Type B pancreatic cell (in vitro differentiated cells): ENCODE data around the gene JAKMIP2. TPM values are rescaled to one million over a fixed set of nuclear protein-coding genes. Genes with fewer than 3 reads are reported as not detected.

Experiments
- DNase-seq: peaks from one replicate; pipeline ENCODE4 v3.0.0; 2021; ENCODE audit warnings: mixed read lengths; ENCODE audit not compliant: unreplicated experiment; ENCODE audit errors: extremely low spot score
- H3K27ac Mint-ChIP-seq: 2 replicates; pipeline ENCODE4 v1.8.0; 2021; ENCODE audit warnings: mild to moderate bottlenecking, mixed read lengths
- H3K27me3 Mint-ChIP-seq: 2 replicates; pipeline ENCODE4 v1.8.0; 2021; ENCODE audit warnings: mixed read lengths
- H3K36me3 Mint-ChIP-seq: 2 replicates; pipeline ENCODE4 v1.8.0; 2021; ENCODE audit warnings: mixed read lengths
- H3K4me1 Mint-ChIP-seq: one replicate; pipeline ENCODE4 v1.8.0; 2021; ENCODE audit warnings: mixed read lengths; ENCODE audit not compliant: unreplicated experiment
- H3K4me3 Mint-ChIP-seq: 2 replicates; pipeline ENCODE4 v1.8.0; 2021; ENCODE audit warnings: mild to moderate bottlenecking, mixed read lengths
- H3K9me3 Mint-ChIP-seq: 2 replicates; pipeline ENCODE4 v1.8.0; 2021; ENCODE audit warnings: mixed read lengths
- CTCF ChIP-seq: fragments of 200-600 bp; sonication (generic); conservative IDR thresholded peaks from 2 replicates; pipeline ENCODE4 v1.5.0; 2021; ENCODE audit warnings: antibody characterized with exemption, mild to moderate bottlenecking
- total RNA-seq: library from RNA; stranded (reverse); gene quantifications from 2 replicates; pipeline ENCODE4 v1.2.1, GENCODE V29; 2021; ENCODE audit warnings: low replicate concordance

The JAKMIP2 gene
- total RNA-seq, 1 donor from 2014 or later, result 13.8 TPM

- H3K27ac Mint-ChIP-seq, result no peak overlapping the region
- no peak for TF ChIP-seq CTCF
Observed at GRCh38 chr5:147713550-147714295, 68.8 kb downstream of the JAKMIP2 start.

DNA sequence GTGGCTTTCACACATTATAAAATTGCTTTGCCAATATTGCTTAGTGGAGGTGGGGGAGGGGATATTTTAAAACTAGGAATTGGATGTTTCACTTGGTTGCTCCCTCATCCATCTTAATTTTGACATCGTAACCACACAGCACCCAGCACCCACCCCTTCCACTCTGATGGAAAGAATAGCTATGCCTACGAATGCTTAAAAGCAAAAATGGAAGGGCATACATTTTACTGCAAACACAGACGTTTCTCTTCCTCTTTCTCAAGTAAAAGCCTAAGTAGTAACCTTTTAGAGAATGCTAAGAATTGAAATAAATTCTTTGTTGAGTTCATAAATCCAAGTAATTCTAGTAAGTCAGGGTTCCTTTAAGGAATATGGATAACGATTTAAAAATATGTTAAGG lies 69.9 kb downstream of the JAKMIP2 start:
- H3K27ac Mint-ChIP-seq, result no peak overlapping the region
- DNase-seq, result no peak
- no peaks in the 10 kb centered on the region for H3K4me1 Mint-ChIP-seq
- H3K36me3 Mint-ChIP-seq, result no peaks in the 10 kb centered on the region
- no peaks in the 10 kb centered on the region for H3K9me3 Mint-ChIP-seq
- H3K4me3 Mint-ChIP-seq, result no peak overlapping the region
- H3K27me3 Mint-ChIP-seq, result no peaks in the 10 kb centered on the region
- no peak for TF ChIP-seq CTCF

More at GRCh38 chr5:147713550-147714295, 68.8 kb downstream of the JAKMIP2 start:
- Mint-ChIP-seq H3K4me3 (no peak overlapping the region), H3K9me3 (no peaks in the 10 kb centered on the region), H3K27me3 (no peaks in the 10 kb centered on the region), H3K4me1 (no peaks in the 10 kb centered on the region), H3K36me3 (no peaks in the 10 kb centered on the region)
- DNase-seq, result no peak

DNA sequence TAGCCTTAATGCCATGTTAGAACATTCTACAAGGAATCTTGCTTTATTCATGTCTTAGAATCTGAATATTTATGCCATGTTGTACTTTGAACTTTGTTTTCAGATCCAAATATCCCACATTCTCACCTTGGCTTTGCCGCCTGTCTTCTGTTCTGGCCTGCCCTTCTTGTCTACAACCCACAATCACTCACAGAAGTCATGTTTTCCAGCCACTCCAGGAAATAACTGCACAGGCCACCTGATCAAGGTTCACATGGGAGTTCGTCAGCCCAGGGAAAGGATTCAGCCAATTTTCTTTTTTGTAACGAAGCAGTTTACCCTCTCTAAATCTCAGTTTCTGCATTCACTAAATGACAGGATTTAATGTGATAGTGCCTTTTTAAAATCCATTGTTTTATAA lies 70.5 kb downstream of the JAKMIP2 start:
- H3K27ac Mint-ChIP-seq, result no peak overlapping the region
- no peaks in the 10 kb centered on the region for H3K27me3 Mint-ChIP-seq
- H3K4me3 Mint-ChIP-seq, result no peak overlapping the region
- H3K4me1 Mint-ChIP-seq, result no peaks in the 10 kb centered on the region
- TF ChIP-seq CTCF, result no peak
- H3K9me3 Mint-ChIP-seq, result no peaks in the 10 kb centered on the region
- no peaks in the 10 kb centered on the region for H3K36me3 Mint-ChIP-seq
- no peak for DNase-seq

DNA sequence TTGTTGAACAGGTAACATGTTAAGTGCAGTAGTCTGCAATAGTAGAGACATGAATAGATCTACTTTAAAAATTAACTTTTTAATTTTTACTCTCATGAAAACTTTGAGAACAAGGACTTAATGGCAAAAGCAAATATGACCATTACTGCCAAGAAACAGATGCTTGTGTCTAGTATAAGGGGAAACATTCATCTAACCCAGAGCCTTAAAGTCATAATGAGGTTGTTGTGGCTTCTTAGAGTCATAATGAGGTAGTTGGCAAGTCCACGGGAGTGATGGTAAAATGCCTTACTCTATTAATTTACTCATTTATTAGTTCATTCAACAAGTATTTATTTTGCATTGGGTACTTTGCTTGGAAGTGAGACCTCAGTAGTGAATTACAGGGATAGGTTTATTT lies 71.5 kb downstream of the JAKMIP2 start:
- no peak overlapping the region for H3K4me3 Mint-ChIP-seq
- no peak for DNase-seq
- no peak overlapping the region for H3K27ac Mint-ChIP-seq
- no peaks in the 10 kb centered on the region for H3K9me3 Mint-ChIP-seq
- no peaks in the 10 kb centered on the region for H3K27me3 Mint-ChIP-seq
- H3K4me1 Mint-ChIP-seq, result no peaks in the 10 kb centered on the region
- no peaks in the 10 kb centered on the region for H3K36me3 Mint-ChIP-seq
- TF ChIP-seq CTCF, result no peak

DNA sequence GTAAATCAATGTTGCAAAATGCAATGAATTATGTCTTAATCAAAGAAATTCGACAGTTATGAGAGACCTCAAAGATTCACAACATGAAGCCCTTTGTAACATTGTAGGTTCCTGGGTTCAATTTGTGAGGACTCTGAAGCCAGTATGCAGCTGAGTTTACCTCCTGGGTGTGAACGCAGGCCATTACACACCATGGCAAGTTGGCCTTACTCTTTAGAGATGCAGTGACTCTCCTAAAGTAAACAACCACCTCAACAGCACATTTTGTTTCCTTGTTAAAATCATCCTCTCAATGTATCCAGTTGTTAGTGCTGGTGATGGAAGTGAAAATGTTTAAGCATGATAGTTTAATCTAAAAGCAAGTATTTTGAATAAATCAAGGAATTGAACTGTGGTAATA lies 73.8 kb downstream of the JAKMIP2 start:
- Mint-ChIP-seq H3K27me3 (no peaks in the 10 kb centered on the region), H3K27ac (no peak overlapping the region), H3K36me3 (no peaks in the 10 kb centered on the region), H3K4me1 (no peaks in the 10 kb centered on the region), H3K4me3 (no peak overlapping the region), H3K9me3 (no peaks in the 10 kb centered on the region)
- DNase-seq, result no peak
- no peak for TF ChIP-seq CTCF
